UCSD-AML1 (cell line): Measurements from ENCODE around the gene CTNNA1.
"Not testable (repeated sequence)": the region's sequence is repeated elsewhere in the genome, so short reads cannot be mapped to it uniquely, and the experiment has no call there.

Experiments used
- DNase-seq: peaks from one replicate; lab custom pipeline; 2025; ENCODE audit not compliant: unreplicated experiment; lab: John Stamatoyannopoulos, UW

CTNNA1 gene

DNA sequence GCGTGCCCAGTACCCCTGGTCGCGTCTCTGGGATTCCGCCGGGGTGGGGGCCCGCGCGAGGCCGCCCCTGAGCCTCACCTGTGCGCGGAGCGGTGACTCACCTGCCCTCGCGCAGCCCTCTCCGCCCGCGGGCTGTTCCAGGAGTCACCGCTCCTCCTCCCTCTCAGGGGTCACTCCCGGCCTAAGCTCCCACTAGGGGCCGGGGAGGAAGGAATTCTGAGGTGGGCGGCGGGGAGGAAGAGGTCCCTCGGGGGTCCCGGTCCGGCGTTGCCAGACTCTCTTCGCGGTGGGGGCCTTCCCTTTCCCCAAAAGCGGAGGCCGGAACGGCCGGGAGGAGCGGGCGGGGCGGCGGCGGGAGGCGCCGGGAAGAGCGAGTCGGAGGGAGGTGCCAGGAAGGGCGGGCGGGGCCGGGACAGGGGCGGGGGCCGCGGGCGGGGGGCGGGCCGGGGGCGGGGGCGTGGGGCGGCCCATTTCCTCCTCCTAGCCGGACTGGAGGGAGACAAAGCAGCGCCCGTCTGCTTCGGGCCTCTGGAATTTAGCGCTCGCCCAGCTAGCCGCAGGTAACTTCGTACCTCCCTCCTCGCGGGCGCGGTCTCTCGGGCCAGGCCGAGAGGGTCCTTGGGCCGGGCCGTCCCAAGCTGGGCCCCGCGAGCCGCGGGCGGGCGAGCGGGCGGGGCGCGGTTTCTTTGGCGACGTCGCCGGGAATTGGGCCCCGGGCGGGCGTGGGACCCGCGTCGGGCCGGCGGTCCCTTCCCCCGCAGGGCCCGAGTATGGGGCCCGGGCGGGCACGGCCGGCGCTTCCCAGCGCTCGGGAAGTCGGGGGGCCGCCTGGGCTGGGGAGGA, at the start of gene CTNNA1:
Gene CTNNA1 (plus strand): TSS at position 475 of the 843 bp plus-strand sequence. CDS start 28,500 bp downstream, outside the sequence.
- peak; percentile 74 for DNase-seq

DNA sequence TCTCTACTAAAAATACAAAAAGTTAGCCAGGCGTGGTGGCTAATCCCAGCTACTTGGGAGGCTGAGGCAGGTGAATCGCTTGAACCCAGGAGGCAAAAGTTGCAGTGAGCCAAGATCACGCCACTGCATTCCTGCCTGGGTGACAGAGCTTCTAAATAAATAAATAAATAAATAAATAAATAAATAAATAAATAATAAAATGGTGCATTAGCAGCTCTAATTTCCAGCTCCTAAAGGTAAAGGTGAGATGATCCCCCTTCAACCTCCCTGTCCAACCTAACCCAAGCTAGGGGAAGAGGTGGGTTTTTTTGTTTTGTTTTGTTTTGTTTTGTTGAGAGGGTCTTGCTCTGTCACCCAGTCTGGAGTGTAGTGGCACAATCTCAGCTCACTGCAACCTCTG, 49.4 kb upstream of the CTNNA1 start:
- DNase-seq = not testable (repeated sequence)

DNA sequence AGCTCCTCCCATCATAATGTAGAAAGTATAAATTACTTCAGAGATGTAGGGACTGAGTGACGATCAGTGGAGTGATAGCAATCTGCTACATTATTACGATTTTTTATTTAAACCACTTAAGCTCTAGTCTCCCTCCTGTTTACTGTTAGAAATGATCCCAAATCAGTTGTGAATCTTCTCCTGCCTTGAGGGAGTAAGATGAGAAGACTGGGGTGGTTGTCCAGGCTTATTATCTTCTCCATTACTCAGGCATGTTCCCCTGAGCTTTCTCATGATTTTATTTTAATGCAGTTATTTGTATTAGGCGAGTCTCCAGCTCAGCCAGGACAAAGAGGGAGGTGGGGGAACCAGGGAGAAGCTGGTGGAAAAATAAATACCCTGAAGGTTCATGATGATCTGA, 48.2 kb upstream of the CTNNA1 start:
- DNase-seq = no peak

DNA sequence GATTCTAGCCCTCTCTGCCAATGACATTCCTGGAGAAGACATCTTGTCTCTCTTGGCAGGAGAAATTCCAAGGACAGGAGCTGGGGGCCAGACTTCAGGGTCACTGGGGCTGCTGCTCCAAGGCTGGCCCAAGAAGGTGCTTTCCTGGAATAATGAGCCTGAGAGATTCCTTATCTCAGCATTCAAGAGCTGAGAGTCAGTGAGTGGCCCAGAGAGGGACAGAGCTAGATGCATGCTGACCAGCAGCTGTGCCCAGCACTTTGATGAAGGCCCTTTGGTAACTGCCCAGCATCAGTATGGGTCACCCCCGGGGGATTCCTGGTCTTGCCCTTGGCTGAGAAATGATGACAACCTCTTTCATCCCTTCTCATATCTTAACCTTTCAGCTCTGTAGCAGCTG, 47.7 kb upstream of the CTNNA1 start:
- no peak for DNase-seq

DNA sequence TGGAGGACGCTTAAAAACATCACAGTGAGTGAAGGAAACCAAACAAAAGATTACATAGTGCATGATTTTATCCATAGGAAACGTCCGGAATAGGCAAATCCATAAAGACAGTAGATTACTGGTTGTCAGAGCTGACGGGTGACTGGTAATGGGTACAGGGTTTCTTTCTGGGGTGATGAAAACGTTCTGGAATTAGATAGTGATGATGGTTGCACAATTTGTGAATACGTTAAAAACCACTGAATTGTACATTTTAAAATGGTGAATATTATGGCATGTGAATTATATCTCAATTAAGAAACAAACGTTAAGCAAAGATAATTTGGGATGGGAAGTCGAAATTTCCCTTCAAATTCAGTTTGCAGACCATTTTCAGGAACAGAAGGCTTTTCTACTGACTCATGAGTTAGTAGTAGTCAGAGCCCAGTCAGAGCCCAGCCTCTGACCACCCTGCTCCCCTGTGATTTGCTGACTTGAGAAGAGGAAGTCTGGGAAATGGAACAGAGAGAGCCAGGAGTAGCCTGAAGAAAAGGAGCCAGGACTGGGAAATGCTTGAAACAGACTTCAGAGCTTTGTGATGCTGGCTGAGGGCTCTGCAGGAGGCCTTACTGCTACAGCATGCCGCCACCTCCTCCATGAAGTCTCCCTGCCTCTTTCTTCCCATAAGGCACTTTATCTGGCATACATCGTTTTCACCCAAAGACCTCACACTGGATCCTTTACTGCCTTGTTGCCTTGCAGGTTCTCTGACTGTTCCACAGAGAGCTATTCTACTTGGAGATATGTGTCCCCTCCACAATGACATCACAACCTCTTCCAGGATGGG, 46.4 kb upstream of the CTNNA1 start:
- DNase-seq = no peak

- DNase-seq = no peak
Measured at GRCh38 chr5:138708791-138709190, 44.4 kb upstream of the CTNNA1 start.

GRCh38 chr5:138709202-138709601, 44.0 kb upstream of the CTNNA1 start:
- DNase-seq = no peak

- DNase-seq = no peak
Measured at GRCh38 chr5:138711087-138711486, 42.1 kb upstream of the CTNNA1 start.

DNA sequence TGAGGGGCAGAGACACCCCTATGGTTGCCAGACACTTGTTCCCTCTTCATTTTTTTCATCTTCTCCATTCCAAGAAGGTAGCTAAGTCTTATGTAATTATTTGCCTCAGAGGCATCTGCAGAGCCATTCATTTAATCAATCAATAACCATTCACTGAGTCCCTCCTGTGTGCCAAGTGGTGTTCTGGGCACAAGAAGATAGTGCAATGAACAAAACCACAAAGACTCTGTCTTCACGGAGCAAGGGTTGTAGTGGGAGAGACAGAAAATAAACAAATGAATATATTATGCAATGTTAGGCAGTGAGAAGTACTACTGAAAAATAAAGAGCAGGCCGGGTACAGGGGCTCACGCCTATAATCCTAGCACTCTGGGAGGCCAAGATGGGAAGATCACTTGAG, 41.4 kb upstream of the CTNNA1 start:
- DNase-seq = no peak

DNA sequence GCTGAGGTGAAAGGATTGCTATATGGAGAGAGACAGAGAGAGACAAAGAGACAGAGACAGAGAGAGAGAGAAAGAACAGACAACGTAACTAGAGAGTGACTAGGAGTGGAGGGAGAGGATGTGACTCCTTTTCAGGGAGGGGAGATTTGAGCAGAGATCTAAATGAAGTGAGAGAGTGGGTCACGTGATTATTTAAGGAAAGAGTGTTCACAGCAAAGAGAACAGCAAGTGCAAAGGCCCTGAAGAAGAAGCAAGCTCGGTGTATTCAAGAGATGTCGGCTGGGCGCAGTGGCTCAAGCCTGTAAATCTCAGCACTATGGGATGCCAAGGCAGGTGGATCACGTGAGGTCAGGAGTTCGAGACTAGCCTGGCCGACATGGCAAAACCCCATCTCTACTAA, 40.9 kb upstream of the CTNNA1 start:
- DNase-seq = no peak

- no peak for DNase-seq
Measured at GRCh38 chr5:138712791-138713190, 40.4 kb upstream of the CTNNA1 start.

GRCh38 chr5:138713247-138713646, 40.0 kb upstream of the CTNNA1 start:
- DNase-seq = no peak

DNA sequence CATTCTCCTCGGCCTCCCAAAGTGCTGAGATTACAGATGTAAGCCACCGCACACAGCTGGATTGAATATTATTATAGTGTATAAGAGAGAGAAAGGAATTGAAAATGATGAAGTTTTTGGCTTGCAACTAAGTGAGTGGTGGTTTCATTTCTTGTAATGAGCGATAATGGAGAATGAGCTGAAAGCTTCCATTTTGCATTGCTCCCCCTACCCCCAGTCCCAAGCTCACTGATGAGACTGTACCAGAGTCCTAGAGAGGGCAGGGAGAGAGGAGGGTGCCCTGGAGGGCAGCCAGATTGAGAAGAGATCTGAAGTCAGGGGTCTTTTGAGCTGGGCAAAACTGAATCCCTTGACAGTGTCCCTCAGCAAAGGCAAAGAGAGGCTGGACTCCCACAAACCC, 38.5 kb upstream of the CTNNA1 start:
- DNase-seq = no peak

- not testable (repeated sequence) for DNase-seq
Measured at GRCh38 chr5:138715931-138716432, 37.2 kb upstream of the CTNNA1 start.

DNA sequence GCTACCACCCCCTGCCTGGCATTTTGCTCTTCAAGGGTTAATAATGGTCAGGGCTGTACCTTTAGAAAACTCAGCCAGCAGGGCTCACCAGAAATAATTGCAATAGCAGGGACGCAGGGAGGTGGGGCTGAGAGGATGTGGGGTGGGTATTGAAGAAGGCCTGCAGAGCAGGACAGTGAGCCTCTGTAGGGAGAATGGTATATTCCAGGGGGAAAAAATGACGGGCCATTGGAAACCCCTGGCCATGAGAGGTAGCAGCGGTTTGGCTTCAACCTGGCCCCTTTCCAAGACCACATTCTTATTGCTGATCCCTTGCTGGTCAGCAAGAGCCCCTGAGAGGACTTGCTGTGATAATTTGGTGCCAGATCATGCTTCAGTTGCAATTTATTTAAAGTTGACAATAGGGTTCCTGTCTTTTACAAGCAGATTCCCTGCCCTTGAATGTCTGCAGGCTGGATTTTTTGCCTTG, 36.7 kb upstream of the CTNNA1 start:
- DNase-seq = no peak

DNA sequence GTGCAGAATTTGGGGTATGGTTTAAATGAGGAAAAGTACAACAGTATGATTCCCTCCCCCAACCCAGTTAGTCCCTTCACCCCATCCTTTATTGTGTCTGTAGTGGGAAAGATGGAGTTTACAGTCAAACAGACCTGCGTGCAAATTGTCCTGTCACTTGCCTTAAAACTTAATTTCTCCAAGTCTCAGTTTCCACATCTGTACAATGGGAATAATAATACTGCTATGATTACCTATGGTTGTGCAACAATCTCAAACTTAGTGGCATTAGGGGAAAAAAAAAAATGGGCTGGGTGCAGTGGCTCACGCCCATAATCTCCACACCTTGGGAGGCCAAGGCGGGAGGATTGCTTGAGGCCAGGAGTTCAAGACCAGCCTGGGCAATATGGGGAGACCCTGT, 35.8 kb upstream of the CTNNA1 start:
- no peak for DNase-seq

- no peak for DNase-seq
Measured at GRCh38 chr5:138719811-138720210, 33.4 kb upstream of the CTNNA1 start.

DNA sequence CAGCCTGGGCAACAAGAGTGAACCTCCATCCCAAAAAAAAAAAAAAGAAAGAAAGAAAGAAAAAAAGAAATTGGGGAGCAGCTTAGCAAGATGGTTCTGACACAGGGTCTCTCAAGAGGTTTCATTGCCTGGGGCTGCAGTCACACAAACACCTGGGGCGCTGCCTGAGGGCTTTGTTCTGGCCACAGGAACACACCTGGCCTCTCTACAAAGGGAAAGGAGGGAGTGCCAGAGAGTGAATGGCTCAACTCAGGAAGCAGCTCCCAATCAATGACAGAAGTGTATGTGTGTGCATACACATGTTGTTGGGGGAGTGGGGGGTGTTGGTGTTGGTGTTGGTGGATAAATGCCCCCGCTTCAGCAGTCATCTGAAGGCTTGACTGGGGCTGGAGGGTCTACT, 32.4 kb upstream of the CTNNA1 start:
- no peak for DNase-seq

- no peak for DNase-seq
Measured at GRCh38 chr5:138721979-138722378, 31.2 kb upstream of the CTNNA1 start.

DNA sequence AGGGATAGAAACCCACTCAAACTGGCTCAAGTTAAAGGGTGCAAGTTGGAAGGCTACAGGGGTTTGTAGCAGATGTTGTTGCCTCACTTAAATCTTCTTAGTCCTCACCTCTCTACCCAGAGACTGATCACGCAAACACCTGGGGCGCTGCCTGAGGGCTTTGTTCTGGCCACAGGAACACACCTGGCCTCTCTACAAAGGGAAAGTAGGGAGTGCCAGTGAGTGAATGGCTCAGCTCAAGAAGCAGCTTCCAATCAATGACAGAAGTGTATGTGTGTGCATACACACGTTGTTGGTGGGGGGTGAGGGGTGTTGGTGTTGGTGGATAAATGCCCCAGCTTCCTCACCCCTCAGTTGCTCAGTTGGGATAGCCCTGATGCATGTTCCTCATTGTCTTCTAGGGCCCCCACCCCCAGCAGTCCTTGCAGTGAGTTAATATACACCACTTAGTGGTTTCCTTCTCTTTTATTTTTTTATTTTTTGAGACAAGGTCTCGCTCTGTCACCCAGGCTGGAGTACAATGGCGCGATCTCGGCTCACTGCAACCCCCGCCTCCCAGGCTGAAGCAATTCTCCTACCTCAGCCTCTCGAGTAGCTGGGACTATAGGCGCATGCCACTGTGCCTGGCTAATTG, 30.6 kb upstream of the CTNNA1 start:
- no peak for DNase-seq

GRCh38 chr5:138724470-138725146, 28.6 kb upstream of the CTNNA1 start:
- no peak for DNase-seq
